IMR-90 (cell line): ENCODE measurements around the gene CCDC107. TPM values are rescaled to one million over a fixed set of nuclear protein-coding genes. Genes with fewer than 3 reads are reported as not detected.

Source experiments
- ATAC-seq: fragments of 200-7000 bp; cut with Tn5 transposase; 2 replicates; pipeline ENCODE4 v1.9.1; 2020; ENCODE audit warnings: low read depth, mild to moderate bottlenecking, moderate library complexity
- BruUV-seq: library from RNA; stranded (reverse); fragments of 400-500 nt; replicated peaks from 2 replicates; lab custom pipeline; 2021; lab: Mats Ljungman, UMichigan
- CTCF ChIA-PET: fragments of 300-600 bp; formaldehyde crosslinking; extraction: SDS; loops from one replicate; lab custom pipeline; 2021; ENCODE audit warnings: antibody characterized with exemption; lab: Yijun Ruan, JAX
- POLR2A ChIA-PET: fragments of 300-600 bp; sonication (Branson Sonifier 250); formaldehyde crosslinking; loops from one replicate; lab custom pipeline; 2022; ENCODE audit warnings: antibody characterized with exemption; ENCODE audit not compliant: unreplicated experiment; lab: Charles Lee
- DNase-seq: peaks from one replicate; pipeline ENCODE4 v3.0.0; 2013
- H2AFZ ChIP-seq: replicated peaks from 2 replicates; pipeline ENCODE3; 2013; ENCODE audit warnings: low read length, mild to moderate bottlenecking; ENCODE audit not compliant: poor library complexity
- H2AK5ac ChIP-seq: 2 replicates; pipeline ENCODE4 v1.6.1; 2013; ENCODE audit warnings: low read depth, low read length, inconsistent platforms
- H2AK9ac ChIP-seq: replicated peaks from 2 replicates; pipeline ENCODE3; 2013; ENCODE audit warnings: mild to moderate bottlenecking, low read depth, low read length, moderate library complexity; ENCODE audit not compliant: poor library complexity
- H2BK120ac ChIP-seq: 2 replicates; pipeline ENCODE4 v1.6.1; 2013; ENCODE audit warnings: low read depth, low read length, inconsistent platforms
- H2BK15ac ChIP-seq: 3 replicates; pipeline ENCODE4 v1.6.1; 2013; ENCODE audit warnings: low read depth, low read length, inconsistent platforms
- H2BK20ac ChIP-seq: 2 replicates; pipeline ENCODE4 v1.6.1; 2013; ENCODE audit warnings: low read depth, mild to moderate bottlenecking, inconsistent platforms, low read length, moderate library complexity
- H2BK5ac ChIP-seq: 2 replicates; pipeline ENCODE4 v1.6.1; 2013; ENCODE audit warnings: mild to moderate bottlenecking, low read depth, low read length, inconsistent platforms; ENCODE audit not compliant: poor library complexity, severe bottlenecking
- H3K14ac ChIP-seq: replicated peaks from 2 replicates; pipeline ENCODE4 v1.6.1; 2013; ENCODE audit warnings: low read depth, low read length, inconsistent platforms
- H3K18ac ChIP-seq: 2 replicates; pipeline ENCODE4 v1.6.1; 2013; ENCODE audit warnings: low read depth, low read length, control low read depth
- H3K23ac ChIP-seq: 2 replicates; pipeline ENCODE4 v1.6.1; 2013; ENCODE audit warnings: low read depth, low read length, inconsistent platforms
- H3K27ac ChIP-seq: 2 replicates; pipeline ENCODE4 v1.5.1; 2013; ENCODE audit warnings: mild to moderate bottlenecking, control low read depth, low read length; ENCODE audit not compliant: insufficient read depth
- H3K27me3 ChIP-seq: 2 replicates; pipeline ENCODE4 v1.6.1; 2013; ENCODE audit warnings: low read length; ENCODE audit not compliant: control insufficient read depth, insufficient read depth
- H3K36me3 ChIP-seq: 2 replicates; pipeline ENCODE4 v1.6.1; 2013; ENCODE audit warnings: low read length, mixed read lengths; ENCODE audit not compliant: control insufficient read depth, insufficient read depth
- H3K4ac ChIP-seq: 2 replicates; pipeline ENCODE4 v1.6.1; 2013; ENCODE audit warnings: low read depth, low read length, inconsistent platforms
- H3K4me1 ChIP-seq: 2 replicates; pipeline ENCODE4 v1.6.1; 2013; ENCODE audit warnings: low read length, mixed read lengths; ENCODE audit not compliant: control insufficient read depth, insufficient read depth
- H3K4me2 ChIP-seq: 2 replicates; pipeline ENCODE4 v1.6.1; 2013; ENCODE audit warnings: low read depth, mild to moderate bottlenecking, control low read depth, low read length, moderate library complexity
- H3K4me3 ChIP-seq: 2 replicates; pipeline ENCODE4 v1.5.1; 2013; ENCODE audit warnings: low read depth, mild to moderate bottlenecking, control low read depth, low read length, moderate library complexity; ENCODE audit not compliant: insufficient read depth
- H3K56ac ChIP-seq: 2 replicates; pipeline ENCODE4 v1.6.1; 2013; ENCODE audit warnings: low read length, inconsistent platforms; ENCODE audit not compliant: insufficient read depth; ENCODE audit errors: extremely low read depth
- H3K79me1 ChIP-seq, 2 experiments: 2 replicates each; pipeline ENCODE4 v1.6.1; 2013; ENCODE audit warnings: low read length in 2 of 2, inconsistent platforms in 1 of 2, low read depth in 1 of 2
- H3K9ac ChIP-seq: 2 replicates; pipeline ENCODE4 v1.6.1; 2013; ENCODE audit warnings: low read depth, low read length, control low read depth
- H3K9me1 ChIP-seq: 2 replicates; pipeline ENCODE4 v1.6.1; 2013; ENCODE audit warnings: low read length, inconsistent platforms; ENCODE audit not compliant: insufficient read depth
- H3K9me3 ChIP-seq: 2 replicates; pipeline ENCODE4 v1.6.1; 2013; ENCODE audit warnings: low read length; ENCODE audit not compliant: control insufficient read depth, insufficient read depth
- H4K20me1 ChIP-seq: 2 replicates; pipeline ENCODE4 v1.6.1; 2013; ENCODE audit warnings: low read length, inconsistent platforms; ENCODE audit not compliant: insufficient read depth
- H4K5ac ChIP-seq: 2 replicates; pipeline ENCODE4 v1.6.1; 2013; ENCODE audit warnings: mild to moderate bottlenecking, low read depth, low read length, control low read depth
- H4K8ac ChIP-seq, 2 experiments: 2 replicates each; pipeline ENCODE4 v1.6.1; 2013; ENCODE audit warnings: low read depth in 2 of 2, low read length in 2 of 2, control low read depth in 1 of 2, inconsistent platforms in 1 of 2
- H4K91ac ChIP-seq: 2 replicates; pipeline ENCODE4 v1.6.1; 2013; ENCODE audit warnings: low read depth, low read length, inconsistent platforms; ENCODE audit not compliant: insufficient read depth
- BHLHE40 ChIP-seq: fragments of 150-350 bp; IDR thresholded peaks from 2 replicates; pipeline ENCODE4 v1.6.1; 2016; ENCODE audit warnings: mild to moderate bottlenecking, low read depth, low read length
- CHD1 ChIP-seq: IDR thresholded peaks from 2 replicates; pipeline ENCODE4 v1.6.1; 2012; ENCODE audit warnings: low read depth, low read length, improper control_type of control experiment
- FOS ChIP-seq: fragments of 150-350 bp; IDR thresholded peaks from 2 replicates; pipeline ENCODE4 v1.6.1; 2016; ENCODE audit warnings: low read depth, low read length
- RFX5 ChIP-seq: IDR thresholded peaks from 2 replicates; pipeline ENCODE4 v1.8.0; 2012; ENCODE audit warnings: low read depth, mild to moderate bottlenecking, low read length, moderate library complexity
- WGBS, 2 experiments: methylation state at CpG; one replicate each; pipeline versions ENCODE4 v1.1.5 to v1.1.7; 2013; ENCODE audit warnings: missing lambda C conversion rate in 2 of 2; ENCODE audit not compliant: insufficient read length in 1 of 2; ENCODE audit errors: extremely low coverage in 2 of 2; 5-methylcytosine and 5-hydroxymethylcytosine counted together
- dilution Hi-C: fragments of 300-500 bp; cut with HindIII; formaldehyde crosslinking; loops from one replicate; pipeline ENCODE4 v1.14.3; 2018; ENCODE audit warnings: low sequenced_read_pairs; ENCODE audit not compliant: unreplicated experiment
- in situ Hi-C: fragments of 300-500 bp; cut with MboI; formaldehyde crosslinking; loops from 3 replicates; pipeline ENCODE4 v1.14.3; 2019; ENCODE audit warnings: low sequenced_read_pairs, inconsistent platforms, mixed read lengths
- intact Hi-C: fragments of 100-400 bp; cut with micrococcal nuclease; formaldehyde crosslinking; loops from 2 replicates; pipeline ENCODE4 v1.10.0; 2022
- polyA plus RNA-seq, 3 experiments: library from polyadenylated mRNA; depleted of rRNA; stranded (reverse); fragments of >200 nt; gene quantifications; 2 replicates each; pipeline ENCODE4 v1.2.3, GENCODE V29; 2012; ENCODE audit warnings: low replicate concordance in 1 of 3
- total RNA-seq: library from RNA; depleted of rRNA; stranded (reverse); fragments of >200 nt; gene quantifications from 2 replicates; pipeline ENCODE4 v1.2.3, GENCODE V29; 2012
- TF ChIP-seq, protein P1 (sequence below): fragments of 150-350 bp; IDR thresholded peaks from 2 replicates; pipeline ENCODE4 v1.6.1; 2016; ENCODE audit warnings: low read depth, mild to moderate bottlenecking, low read length, moderate library complexity, borderline replicate concordance
- TF ChIP-seq, protein P2 (sequence below): conservative IDR thresholded peaks from 2 replicates; pipeline ENCODE4 v1.5.1; 2012; ENCODE audit warnings: mild to moderate bottlenecking, low read depth, low read length, improper control_type of control experiment

CCDC107 gene
- total and polyA plus RNA-seq, 2 of the 4 experiments (the other 2 are of a cell fraction) = 6.8 to 21.1 TPM

DNA sequence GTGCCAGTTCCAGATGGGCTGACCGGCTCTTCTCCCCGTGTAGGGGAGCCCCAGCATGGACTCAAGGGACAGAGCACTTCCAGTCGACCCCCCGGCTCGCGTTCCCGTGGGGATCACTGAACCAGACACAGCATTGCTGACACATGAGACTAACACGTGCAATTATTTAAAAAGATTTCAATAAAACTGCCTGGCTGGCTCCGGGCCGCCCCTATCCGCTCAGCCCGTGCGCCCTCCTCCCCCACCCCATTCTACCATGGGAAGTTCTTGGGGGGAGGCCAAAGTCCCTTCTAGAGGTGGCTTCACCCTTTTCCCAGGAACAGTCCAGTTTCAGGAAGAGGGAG, 48.3 kb upstream of the CCDC107 start (continued):
- TF ChIP-seq RFX5 (no peak), FOS (no peak), CHD1 (no peak), BHLHE40 (no peak)

DNA sequence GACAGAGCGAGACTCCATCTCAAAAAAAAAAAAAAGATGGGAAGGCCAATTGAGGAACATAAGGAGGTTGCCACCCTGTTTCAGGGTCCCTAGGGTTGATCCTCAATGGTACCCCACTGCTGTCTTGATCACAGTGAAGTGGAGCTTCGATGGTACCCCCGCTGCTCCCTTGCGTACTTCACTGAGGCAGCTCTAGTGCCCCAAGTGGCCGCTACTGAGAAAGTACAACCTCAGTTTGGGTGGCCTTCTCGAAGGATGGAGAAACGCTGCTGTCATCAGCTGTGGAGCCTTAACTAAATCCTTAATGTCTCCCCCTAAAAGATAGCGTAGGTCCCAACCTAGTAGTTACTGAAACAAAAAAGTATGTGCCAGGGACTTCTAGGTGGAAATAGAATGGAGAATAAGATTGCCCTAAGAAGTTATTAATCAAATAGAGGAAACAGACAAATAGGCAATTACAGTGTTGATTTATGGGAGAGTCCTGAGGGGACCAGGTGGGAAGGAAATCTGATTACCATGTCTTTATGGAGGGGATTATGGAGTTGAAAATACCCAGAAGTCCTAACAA, 46.8 kb upstream of the CCDC107 start:
- Histone ChIP-seq H3K27ac (no peak overlapping the region), H3K9me1 (peaks cover 6% of the 10 kb centered on the region; the same call in 1 of the 2 replicates), H3K4me1 (no peaks in the 10 kb centered on the region), H4K5ac (no peak overlapping the region), H3K9ac (no peak overlapping the region), H3K36me3 (peaks cover 27% of the 10 kb centered on the region), H3K4me2 (no peak overlapping the region), H2BK15ac (no peak overlapping the region), H4K20me1 (peaks cover 8% of the 10 kb centered on the region; the same call in 1 of the 2 replicates), H2AK5ac (no peak overlapping the region), H3K18ac (no peak overlapping the region), H3K79me1 (peaks cover under 1 to 16% of the 10 kb centered on the region in 2 experiments; a peak in 3 of 4 replicates), H2BK120ac (no peak overlapping the region), H4K91ac (no peak overlapping the region), H3K56ac (no peak overlapping the region), H3K9me3 (no peaks in the 10 kb centered on the region), H2BK20ac (no peak overlapping the region), H3K4me3 (no peak overlapping the region), H2BK5ac (no peak overlapping the region), H3K4ac (no peak overlapping the region), H3K27me3 (peaks cover 27% of the 10 kb centered on the region), H2AK9ac (peak overlapping the region; percentile 63), H3K14ac (no peak overlapping the region), H2AFZ (peak overlapping the region; percentile 34), H4K8ac (no peak overlapping the region), H3K23ac (no peak overlapping the region)
- ATAC-seq = peak; percentile 90
- CTCF ChIA-PET = interaction anchor here (0.6 to 2.3 kb wide), 10 partner anchors 9 to 909 kb away, joined by 3 to 13 read pairs (median 4); no protein-coding TSS in a partner anchor
- dilution Hi-C loops (no loop called here), in situ Hi-C loops (no loop called here), intact Hi-C loops (no loop called here)
- TF ChIP-seq, protein P1, sequence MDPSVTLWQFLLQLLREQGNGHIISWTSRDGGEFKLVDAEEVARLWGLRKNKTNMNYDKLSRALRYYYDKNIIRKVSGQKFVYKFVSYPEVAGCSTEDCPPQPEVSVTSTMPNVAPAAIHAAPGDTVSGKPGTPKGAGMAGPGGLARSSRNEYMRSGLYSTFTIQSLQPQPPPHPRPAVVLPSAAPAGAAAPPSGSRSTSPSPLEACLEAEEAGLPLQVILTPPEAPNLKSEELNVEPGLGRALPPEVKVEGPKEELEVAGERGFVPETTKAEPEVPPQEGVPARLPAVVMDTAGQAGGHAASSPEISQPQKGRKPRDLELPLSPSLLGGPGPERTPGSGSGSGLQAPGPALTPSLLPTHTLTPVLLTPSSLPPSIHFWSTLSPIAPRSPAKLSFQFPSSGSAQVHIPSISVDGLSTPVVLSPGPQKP = no peak
- TF ChIP-seq, protein P2, sequence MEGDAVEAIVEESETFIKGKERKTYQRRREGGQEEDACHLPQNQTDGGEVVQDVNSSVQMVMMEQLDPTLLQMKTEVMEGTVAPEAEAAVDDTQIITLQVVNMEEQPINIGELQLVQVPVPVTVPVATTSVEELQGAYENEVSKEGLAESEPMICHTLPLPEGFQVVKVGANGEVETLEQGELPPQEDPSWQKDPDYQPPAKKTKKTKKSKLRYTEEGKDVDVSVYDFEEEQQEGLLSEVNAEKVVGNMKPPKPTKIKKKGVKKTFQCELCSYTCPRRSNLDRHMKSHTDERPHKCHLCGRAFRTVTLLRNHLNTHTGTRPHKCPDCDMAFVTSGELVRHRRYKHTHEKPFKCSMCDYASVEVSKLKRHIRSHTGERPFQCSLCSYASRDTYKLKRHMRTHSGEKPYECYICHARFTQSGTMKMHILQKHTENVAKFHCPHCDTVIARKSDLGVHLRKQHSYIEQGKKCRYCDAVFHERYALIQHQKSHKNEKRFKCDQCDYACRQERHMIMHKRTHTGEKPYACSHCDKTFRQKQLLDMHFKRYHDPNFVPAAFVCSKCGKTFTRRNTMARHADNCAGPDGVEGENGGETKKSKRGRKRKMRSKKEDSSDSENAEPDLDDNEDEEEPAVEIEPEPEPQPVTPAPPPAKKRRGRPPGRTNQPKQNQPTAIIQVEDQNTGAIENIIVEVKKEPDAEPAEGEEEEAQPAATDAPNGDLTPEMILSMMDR = peak; percentile 56
- POLR2A ChIA-PET = interaction anchor here (0.5 kb wide), 1 partner anchor 137 kb away, joined by 3 read pairs; no protein-coding TSS in a partner anchor
- no TSS peak for BruUV-seq
- no CpG with 5 or more reads among the region's 8 CpGs for WGBS, 2 experiments
- peak; percentile 35 for DNase-seq
